ENCODE data around the gene KRTAP9-7. TPM values are rescaled to one million over a fixed set of nuclear protein-coding genes. Genes with fewer than 3 reads are reported as not detected.

The KRTAP9-7 gene
- total and polyA plus RNA-seq, 10 of the 15 experiments (the other 5 are each of a cell fraction or from before 2014, with no cell fraction given) = not detected

Small RNAs within 50 kb of the gene (small RNA-seq; reads per million reads assigned to genes)
- gene KRTAP9-10P = not detected

Other genes with a start within 250 kb of the KRTAP9-7 start
Only the 7 nearest of the 41 such genes appear.
- gene KRTAP9-8, start 37.7 kb upstream of the KRTAP9-7 start, total RNA-seq (2014; rRNA removed) = not detected in 2 replicates
- gene KRTAP9-8, start 37.7 kb upstream of the KRTAP9-7 start, total RNA-seq (2014; rRNA removed; fragmentation: Illumina TruSeq; extraction: Trizol) = not detected in 2 replicates
- gene KRTAP9-8, start 37.7 kb upstream of the KRTAP9-7 start, total RNA-seq (2021) = not detected in 2 replicates
- not detected in 2 replicates for gene KRTAP9-8, start 37.7 kb upstream of the KRTAP9-7 start, polyA plus RNA-seq (2011; rRNA removed)
- gene KRTAP9-8, start 37.7 kb upstream of the KRTAP9-7 start, polyA plus RNA-seq (2014; fragmentation: Illumina TruSeq; extraction: Trizol) = not detected in 2 replicates
- not detected for gene KRTAP9-8, start 37.7 kb upstream of the KRTAP9-7 start, polyA plus RNA-seq (2014; fragmentation: Nextera tagmentation; extraction: Ambion mirVana)
- gene KRTAP9-8, start 37.7 kb upstream of the KRTAP9-7 start, polyA plus RNA-seq (2014; rRNA removed) = not detected in 2 replicates
- not detected for gene KRTAP9-8, start 37.7 kb upstream of the KRTAP9-7 start, polyA plus RNA-seq (2016; fragmentation: Nextera tagmentation; extraction: Ambion mirVana)
- not detected in 2 replicates for gene KRTAP9-4, start 26.0 kb upstream of the KRTAP9-7 start, total RNA-seq (2014; rRNA removed)
- not detected in 2 replicates for gene KRTAP9-4, start 26.0 kb upstream of the KRTAP9-7 start, total RNA-seq (2014; rRNA removed; fragmentation: Illumina TruSeq; extraction: Trizol)
- gene KRTAP9-4, start 26.0 kb upstream of the KRTAP9-7 start, total RNA-seq (2021) = not detected in 2 replicates
- gene KRTAP9-4, start 26.0 kb upstream of the KRTAP9-7 start, polyA plus RNA-seq (2011; rRNA removed) = not detected in 2 replicates
- not detected in 2 replicates for gene KRTAP9-4, start 26.0 kb upstream of the KRTAP9-7 start, polyA plus RNA-seq (2014; fragmentation: Illumina TruSeq; extraction: Trizol)
- not detected for gene KRTAP9-4, start 26.0 kb upstream of the KRTAP9-7 start, polyA plus RNA-seq (2014; fragmentation: Nextera tagmentation; extraction: Ambion mirVana)
- not detected in 2 replicates for gene KRTAP9-4, start 26.0 kb upstream of the KRTAP9-7 start, polyA plus RNA-seq (2014; rRNA removed)
- gene KRTAP9-4, start 26.0 kb upstream of the KRTAP9-7 start, polyA plus RNA-seq (2016; fragmentation: Nextera tagmentation; extraction: Ambion mirVana) = not detected
- gene KRTAP9-9, start 20.3 kb upstream of the KRTAP9-7 start, total RNA-seq (2014; rRNA removed) = not detected in 2 replicates
- not detected in 2 replicates for gene KRTAP9-9, start 20.3 kb upstream of the KRTAP9-7 start, total RNA-seq (2014; rRNA removed; fragmentation: Illumina TruSeq; extraction: Trizol)
- gene KRTAP9-9, start 20.3 kb upstream of the KRTAP9-7 start, total RNA-seq (2021) = not detected in 2 replicates
- not detected in 2 replicates for gene KRTAP9-9, start 20.3 kb upstream of the KRTAP9-7 start, polyA plus RNA-seq (2011; rRNA removed)
- gene KRTAP9-9, start 20.3 kb upstream of the KRTAP9-7 start, polyA plus RNA-seq (2014; fragmentation: Illumina TruSeq; extraction: Trizol) = not detected in 2 replicates
- not detected for gene KRTAP9-9, start 20.3 kb upstream of the KRTAP9-7 start, polyA plus RNA-seq (2014; fragmentation: Nextera tagmentation; extraction: Ambion mirVana)
- not detected in 2 replicates for gene KRTAP9-9, start 20.3 kb upstream of the KRTAP9-7 start, polyA plus RNA-seq (2014; rRNA removed)
- not detected for gene KRTAP9-9, start 20.3 kb upstream of the KRTAP9-7 start, polyA plus RNA-seq (2016; fragmentation: Nextera tagmentation; extraction: Ambion mirVana)
- not detected in 2 replicates for gene KRTAP9-6, start 10.3 kb upstream of the KRTAP9-7 start, total RNA-seq (2014; rRNA removed)
- gene KRTAP9-6, start 10.3 kb upstream of the KRTAP9-7 start, total RNA-seq (2014; rRNA removed; fragmentation: Illumina TruSeq; extraction: Trizol) = not detected in 2 replicates
- gene KRTAP9-6, start 10.3 kb upstream of the KRTAP9-7 start, total RNA-seq (2021) = not detected in 2 replicates
- not detected in 2 replicates for gene KRTAP9-6, start 10.3 kb upstream of the KRTAP9-7 start, polyA plus RNA-seq (2011; rRNA removed)
- not detected in 2 replicates for gene KRTAP9-6, start 10.3 kb upstream of the KRTAP9-7 start, polyA plus RNA-seq (2014; fragmentation: Illumina TruSeq; extraction: Trizol)
- gene KRTAP9-6, start 10.3 kb upstream of the KRTAP9-7 start, polyA plus RNA-seq (2014; fragmentation: Nextera tagmentation; extraction: Ambion mirVana) = not detected
- not detected in 2 replicates for gene KRTAP9-6, start 10.3 kb upstream of the KRTAP9-7 start, polyA plus RNA-seq (2014; rRNA removed)
- gene KRTAP9-6, start 10.3 kb upstream of the KRTAP9-7 start, polyA plus RNA-seq (2016; fragmentation: Nextera tagmentation; extraction: Ambion mirVana) = not detected
- gene KRTAP29-1, start 27.2 kb downstream of the KRTAP9-7 start, total RNA-seq (2014; rRNA removed) = not detected in 2 replicates
- gene KRTAP29-1, start 27.2 kb downstream of the KRTAP9-7 start, total RNA-seq (2014; rRNA removed; fragmentation: Illumina TruSeq; extraction: Trizol) = not detected in 2 replicates
- not detected in 2 replicates for gene KRTAP29-1, start 27.2 kb downstream of the KRTAP9-7 start, total RNA-seq (2021)
- gene KRTAP29-1, start 27.2 kb downstream of the KRTAP9-7 start, polyA plus RNA-seq (2011; rRNA removed) = 1.1 and 1.9 TPM in 2 replicates
- gene KRTAP29-1, start 27.2 kb downstream of the KRTAP9-7 start, polyA plus RNA-seq (2014; fragmentation: Illumina TruSeq; extraction: Trizol) = not detected in 2 replicates
- gene KRTAP29-1, start 27.2 kb downstream of the KRTAP9-7 start, polyA plus RNA-seq (2014; fragmentation: Nextera tagmentation; extraction: Ambion mirVana) = not detected
- gene KRTAP29-1, start 27.2 kb downstream of the KRTAP9-7 start, polyA plus RNA-seq (2014; rRNA removed) = not detected in 2 replicates
- gene KRTAP29-1, start 27.2 kb downstream of the KRTAP9-7 start, polyA plus RNA-seq (2016; fragmentation: Nextera tagmentation; extraction: Ambion mirVana) = not detected
- gene KRTAP16-1, start 33.6 kb downstream of the KRTAP9-7 start, total RNA-seq (2014; rRNA removed) = not detected in 2 replicates
- not detected in 2 replicates for gene KRTAP16-1, start 33.6 kb downstream of the KRTAP9-7 start, total RNA-seq (2014; rRNA removed; fragmentation: Illumina TruSeq; extraction: Trizol)
- gene KRTAP16-1, start 33.6 kb downstream of the KRTAP9-7 start, total RNA-seq (2021) = not detected in 2 replicates
- 0.16 and 0.23 TPM in 2 replicates for gene KRTAP16-1, start 33.6 kb downstream of the KRTAP9-7 start, polyA plus RNA-seq (2011; rRNA removed)
- gene KRTAP16-1, start 33.6 kb downstream of the KRTAP9-7 start, polyA plus RNA-seq (2014; fragmentation: Illumina TruSeq; extraction: Trizol) = not detected in 2 replicates
- gene KRTAP16-1, start 33.6 kb downstream of the KRTAP9-7 start, polyA plus RNA-seq (2014; fragmentation: Nextera tagmentation; extraction: Ambion mirVana) = not detected
- not detected in 2 replicates for gene KRTAP16-1, start 33.6 kb downstream of the KRTAP9-7 start, polyA plus RNA-seq (2014; rRNA removed)
- not detected for gene KRTAP16-1, start 33.6 kb downstream of the KRTAP9-7 start, polyA plus RNA-seq (2016; fragmentation: Nextera tagmentation; extraction: Ambion mirVana)
- 0.17 TPM in 1 of 2 replicates, not detected in the other for gene KRTAP17-1, start 40.0 kb downstream of the KRTAP9-7 start, total RNA-seq (2014; rRNA removed)
- not detected in 2 replicates for gene KRTAP17-1, start 40.0 kb downstream of the KRTAP9-7 start, total RNA-seq (2014; rRNA removed; fragmentation: Illumina TruSeq; extraction: Trizol)
- not detected in 2 replicates for gene KRTAP17-1, start 40.0 kb downstream of the KRTAP9-7 start, total RNA-seq (2021)
- 4.9 and 5.7 TPM in 2 replicates for gene KRTAP17-1, start 40.0 kb downstream of the KRTAP9-7 start, polyA plus RNA-seq (2011; rRNA removed)
- gene KRTAP17-1, start 40.0 kb downstream of the KRTAP9-7 start, polyA plus RNA-seq (2014; fragmentation: Illumina TruSeq; extraction: Trizol) = not detected in 2 replicates
- gene KRTAP17-1, start 40.0 kb downstream of the KRTAP9-7 start, polyA plus RNA-seq (2014; fragmentation: Nextera tagmentation; extraction: Ambion mirVana) = not detected
- not detected in 2 replicates for gene KRTAP17-1, start 40.0 kb downstream of the KRTAP9-7 start, polyA plus RNA-seq (2014; rRNA removed)
- under 1 TPM in 1 of 2 experiments, not detected in 1; 0.16 TPM for gene KRTAP17-1, start 40.0 kb downstream of the KRTAP9-7 start, polyA plus RNA-seq (2016; fragmentation: Nextera tagmentation; extraction: Ambion mirVana)

All from GM12878 (cell line).